Stimulated activated CD4-positive, alpha-beta T cell treated with anti-CD3 and anti-CD28 coated beads, Interleukin-15, amount 100 ng/mL, for 48 hours (primary cell): ENCODE results near the gene CAMK1D.
"Not testable (repeated sequence)": the region's sequence is repeated elsewhere in the genome, so short reads cannot be mapped to it uniquely, and the experiment has no call there.

Source experiments
- DNase-seq, 2 donors: peaks; one replicate each; pipeline ENCODE4 v3.0.0-alpha.2; 2020; ENCODE audit warnings: low read depth in 2 of 2

The CAMK1D gene

DNA sequence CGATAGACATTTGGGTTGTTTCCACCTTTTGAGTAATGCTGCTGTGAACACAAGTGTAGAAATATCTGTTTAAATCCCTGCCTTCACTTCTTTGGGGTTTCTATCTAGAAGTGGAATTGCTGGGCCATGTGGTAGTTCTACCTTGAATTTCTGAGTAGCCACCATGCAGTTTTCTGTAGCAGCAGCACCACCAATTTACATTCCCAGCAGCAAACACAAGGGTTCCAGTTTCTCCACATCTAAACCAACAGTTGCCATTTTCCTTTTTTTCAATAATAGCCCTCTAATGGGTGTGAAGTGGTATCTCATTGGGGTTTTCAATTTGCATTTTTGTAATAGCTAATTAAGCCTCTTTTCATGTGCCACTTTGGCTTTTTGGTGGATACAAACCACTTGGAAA is 442.4 kb downstream of the CAMK1D start:
- no peak for DNase-seq

DNA sequence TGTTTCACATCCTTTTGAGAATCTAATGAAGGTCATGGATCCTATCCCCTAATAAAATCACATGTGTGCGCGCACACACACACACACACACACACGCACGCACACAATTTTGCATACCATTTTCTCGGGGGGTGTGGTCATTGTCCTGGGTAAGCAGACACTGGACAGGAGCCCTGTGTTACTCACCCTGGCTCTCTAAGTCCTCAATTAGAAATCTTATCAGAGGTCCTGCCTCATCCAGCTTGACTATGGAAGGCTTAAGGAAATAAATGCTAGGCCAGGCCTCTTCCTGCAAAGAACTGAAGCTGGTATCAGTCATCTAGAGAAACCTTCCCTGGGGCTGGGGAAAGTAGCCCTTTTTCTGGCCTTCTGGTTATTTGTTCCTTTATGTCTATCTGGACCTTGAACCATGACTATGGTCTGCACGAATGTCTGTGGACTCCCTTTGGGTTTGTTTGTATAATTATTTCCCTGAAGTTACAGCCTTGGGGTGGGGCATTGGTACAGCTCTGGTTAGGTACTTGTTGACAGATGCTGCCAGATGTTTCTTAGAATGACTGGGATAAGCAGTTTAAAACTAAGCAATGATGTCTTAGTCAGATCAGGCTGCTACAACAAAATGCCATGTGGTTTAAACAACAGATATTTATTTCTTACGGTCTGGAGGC is 443.7 kb downstream of the CAMK1D start:
- no peak for DNase-seq

DNA sequence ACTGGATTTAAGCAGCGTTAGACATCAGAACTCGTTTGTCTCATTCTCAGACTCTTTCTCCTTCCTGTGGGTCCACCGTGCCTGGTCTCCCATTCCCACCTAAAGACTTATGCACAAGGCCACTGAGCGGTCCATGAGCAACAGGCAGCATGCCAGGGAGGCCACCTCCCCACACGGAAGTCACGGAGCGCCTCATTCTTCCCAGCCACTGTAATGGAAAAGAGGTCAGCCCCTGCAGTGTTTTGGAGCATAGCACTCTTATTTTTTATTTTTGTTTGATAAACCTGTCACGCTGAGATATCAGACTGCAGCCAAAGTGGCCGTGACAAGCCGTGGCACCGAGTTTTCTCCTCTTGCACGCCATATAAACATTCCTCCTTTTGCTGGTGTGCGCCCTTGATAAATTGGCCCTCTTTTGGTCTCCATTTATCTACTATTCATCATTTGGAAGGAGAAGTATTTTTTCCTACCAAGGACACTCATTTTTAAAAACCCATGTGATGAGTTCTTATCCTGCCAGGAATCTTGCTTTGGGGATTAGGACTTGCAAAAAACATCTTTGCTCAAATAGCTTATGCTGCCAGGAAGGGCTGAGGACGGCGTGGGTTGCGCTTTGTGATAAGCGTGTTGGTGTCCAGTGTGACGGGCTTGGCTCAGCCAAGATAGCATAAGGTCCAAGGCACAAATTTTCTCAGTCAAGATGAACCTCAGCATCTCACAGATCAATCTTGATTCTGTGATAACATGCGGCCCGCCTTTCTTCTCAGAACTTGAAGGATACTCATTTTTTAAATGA is 446.2 kb downstream of the CAMK1D start:
- DNase-seq: no peak

DNA sequence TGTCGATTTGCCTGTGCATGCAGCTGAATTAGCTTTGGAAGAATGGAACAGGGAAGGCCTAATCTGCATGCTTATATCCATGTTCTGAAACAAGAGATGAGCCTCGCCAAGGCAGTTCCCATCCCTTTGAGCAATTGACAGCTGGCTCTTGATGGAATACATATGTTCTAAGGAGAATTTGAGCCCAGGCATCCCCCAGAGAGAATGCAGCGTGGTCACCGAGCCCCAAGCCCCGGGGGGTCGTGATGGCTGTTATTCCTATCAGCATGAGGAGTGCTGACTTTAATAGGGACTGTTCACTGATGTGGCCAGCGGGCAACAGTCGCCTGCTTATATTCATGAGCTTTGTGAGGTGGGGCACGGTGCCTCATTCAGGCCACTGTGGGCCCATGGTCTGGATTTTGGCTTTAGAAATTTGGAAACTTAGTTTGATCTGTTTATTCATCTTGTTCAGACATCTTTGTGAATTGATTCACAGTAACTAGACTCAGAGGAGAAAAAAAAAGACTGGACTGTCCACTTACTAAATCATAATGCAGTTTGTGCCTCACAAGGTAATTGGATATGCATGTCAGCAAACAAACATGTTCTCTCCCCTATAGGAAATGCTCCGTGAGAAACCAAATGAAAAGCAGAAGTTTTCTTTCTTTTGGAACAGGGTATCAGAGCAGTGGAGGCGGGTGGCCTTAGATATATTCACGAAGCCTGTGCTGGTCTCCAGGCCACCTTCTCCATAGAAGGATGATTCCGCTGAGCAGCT is 447.2 kb downstream of the CAMK1D start:
- DNase-seq: no peak

DNA sequence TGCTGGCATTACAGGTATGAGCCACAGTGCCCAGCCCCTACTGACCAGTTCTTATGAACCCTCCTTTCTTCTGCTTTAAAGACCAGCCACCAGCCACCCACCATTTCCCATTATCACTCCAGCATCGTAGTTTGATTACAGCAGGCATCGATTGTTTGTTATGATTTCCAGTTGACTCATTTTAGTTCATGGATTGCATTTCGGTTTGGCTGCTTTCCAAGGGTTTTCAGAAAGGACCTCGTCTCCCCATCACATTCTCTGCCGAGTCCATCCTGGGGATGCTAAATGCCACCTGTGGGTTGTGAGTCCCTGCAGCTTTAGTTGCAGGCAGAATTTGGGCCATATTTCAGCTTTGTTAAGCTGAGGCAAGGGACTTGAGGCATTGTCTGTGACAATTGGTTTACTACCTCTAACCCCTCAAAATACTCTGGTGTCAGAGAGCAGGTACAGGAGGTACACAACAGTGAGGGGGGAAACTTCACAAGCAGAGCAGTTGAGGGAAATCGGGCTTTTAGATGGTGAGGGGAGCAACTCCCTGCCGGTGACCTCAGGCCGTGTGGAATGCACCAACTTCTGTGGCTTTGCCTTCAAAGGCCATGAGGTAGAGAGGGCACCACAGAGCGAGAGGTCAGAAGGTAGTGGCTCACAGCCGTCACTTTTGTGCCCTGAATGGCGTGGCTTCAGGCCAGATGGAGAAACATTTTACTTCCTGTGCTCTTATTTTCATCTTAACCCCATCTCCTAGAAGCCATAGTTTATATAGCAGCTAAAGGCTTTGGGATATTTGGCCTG is 448.3 kb downstream of the CAMK1D start:
- no peak for DNase-seq

DNA sequence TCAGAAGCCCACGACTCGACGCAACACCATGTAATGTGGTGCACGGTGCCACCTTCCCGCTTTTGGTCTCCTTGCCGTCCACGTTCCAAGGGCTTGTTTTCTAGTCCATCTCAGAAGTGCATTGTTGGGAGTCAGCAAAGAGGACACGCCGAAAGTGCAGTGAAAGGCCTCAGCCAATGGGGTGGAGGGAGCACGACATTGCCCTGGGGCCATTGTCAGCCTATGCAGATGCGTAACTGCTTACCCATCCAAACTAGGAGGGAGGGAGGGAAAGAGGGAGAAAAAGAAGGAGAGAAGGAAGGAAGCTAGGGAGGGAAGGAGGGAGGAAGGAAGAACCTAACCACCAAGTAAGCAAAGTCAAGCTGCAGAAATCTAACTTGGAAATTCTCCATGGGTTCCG is 449.8 kb downstream of the CAMK1D start:
- DNase-seq: no peak

DNA sequence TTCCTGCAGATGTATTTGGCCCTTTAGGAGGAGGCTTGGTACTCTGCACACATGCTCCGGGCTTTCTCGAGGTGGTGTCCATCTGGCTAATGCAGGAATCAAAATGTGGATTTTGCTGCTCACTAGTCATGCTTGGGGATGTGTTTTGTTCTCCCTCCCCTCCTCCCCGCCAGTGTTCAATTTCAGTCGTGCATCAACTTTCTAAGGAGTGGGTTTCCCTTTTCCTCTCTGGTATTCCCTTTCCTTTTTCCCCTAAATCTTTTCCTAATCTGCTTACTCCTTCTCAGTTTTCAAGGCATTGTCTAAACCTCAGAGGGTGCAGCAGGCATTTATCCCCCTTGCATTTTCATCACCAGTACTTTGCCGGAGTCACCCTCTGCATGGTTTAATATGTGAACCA is 450.4 kb downstream of the CAMK1D start:
- no peak for DNase-seq

DNA sequence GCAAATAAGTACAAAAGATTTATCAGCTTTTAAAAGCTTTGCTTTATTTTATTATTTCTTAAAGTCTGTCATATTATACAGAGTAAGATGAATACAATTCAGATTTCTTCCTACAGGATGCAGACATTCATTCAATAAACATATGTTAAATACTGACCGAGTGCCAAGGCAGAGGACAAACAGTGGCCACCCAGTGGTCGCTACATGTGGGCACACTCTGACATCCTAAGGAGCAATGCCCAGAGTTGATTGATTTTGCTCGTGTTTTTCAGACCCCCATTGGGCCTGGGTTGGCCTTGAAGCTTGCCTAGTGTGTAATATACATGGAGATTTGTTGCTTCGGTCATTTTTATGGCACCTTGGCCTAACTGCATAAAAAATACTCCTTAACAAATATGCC is 451.0 kb downstream of the CAMK1D start:
- no peak for DNase-seq

DNA sequence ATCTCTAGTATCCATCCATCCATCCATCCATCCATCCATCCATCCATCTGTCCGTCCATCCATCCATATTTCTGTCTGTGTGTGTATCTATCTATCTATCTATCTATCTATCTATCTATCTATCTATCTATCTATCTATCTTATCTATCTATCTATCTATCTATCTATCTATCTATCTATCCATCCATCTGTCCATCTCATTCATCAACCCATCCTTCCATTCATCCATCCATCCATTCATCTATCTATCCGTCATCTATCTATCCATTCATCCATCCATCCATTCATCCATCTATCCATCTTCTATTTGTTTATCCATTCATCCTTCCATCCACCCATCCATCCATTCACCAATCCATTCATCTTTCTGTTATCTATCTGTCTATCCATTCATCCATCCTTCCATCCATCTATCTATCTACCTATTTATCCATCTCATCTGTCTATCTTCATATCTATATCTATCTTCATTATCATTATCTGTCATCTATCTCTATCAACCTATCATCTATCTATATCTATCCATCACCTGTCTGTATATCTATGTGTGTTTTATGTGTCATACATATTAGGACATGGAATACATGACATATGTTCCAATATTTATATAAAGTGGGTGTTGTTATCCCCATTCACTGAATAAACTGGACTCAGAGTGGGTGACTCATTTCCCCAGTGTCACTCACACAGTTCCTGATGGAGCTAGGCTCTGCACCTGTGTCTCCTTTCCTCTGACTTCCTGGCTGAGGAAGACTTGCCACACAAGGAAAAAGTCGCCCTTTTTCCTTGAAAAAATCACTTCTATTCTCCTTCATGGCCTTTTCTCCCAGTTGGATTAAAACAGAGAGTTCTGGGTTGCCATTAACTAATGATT is 452.1 kb downstream of the CAMK1D start:
- no peak for DNase-seq

DNA sequence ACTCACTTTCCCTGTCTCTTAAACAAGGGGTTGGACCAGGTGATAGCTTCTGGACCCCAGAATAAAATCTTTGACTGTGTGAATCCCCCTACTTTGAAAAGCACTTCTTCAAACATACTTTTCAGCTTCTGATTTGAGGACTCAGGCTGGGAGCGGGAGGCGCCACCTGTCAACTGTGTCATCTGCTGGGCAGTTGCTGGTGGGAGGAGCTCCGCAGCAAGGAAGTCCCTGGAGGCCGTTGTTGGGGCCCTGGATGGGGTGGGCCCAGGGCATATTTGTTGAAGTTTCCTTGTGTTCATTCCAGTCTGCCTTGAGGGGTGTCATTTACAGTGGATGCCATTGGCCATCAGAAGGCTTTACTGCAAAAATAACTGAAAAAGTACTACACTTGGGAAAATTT is 454.4 kb downstream of the CAMK1D start:
- no peak for DNase-seq

DNA sequence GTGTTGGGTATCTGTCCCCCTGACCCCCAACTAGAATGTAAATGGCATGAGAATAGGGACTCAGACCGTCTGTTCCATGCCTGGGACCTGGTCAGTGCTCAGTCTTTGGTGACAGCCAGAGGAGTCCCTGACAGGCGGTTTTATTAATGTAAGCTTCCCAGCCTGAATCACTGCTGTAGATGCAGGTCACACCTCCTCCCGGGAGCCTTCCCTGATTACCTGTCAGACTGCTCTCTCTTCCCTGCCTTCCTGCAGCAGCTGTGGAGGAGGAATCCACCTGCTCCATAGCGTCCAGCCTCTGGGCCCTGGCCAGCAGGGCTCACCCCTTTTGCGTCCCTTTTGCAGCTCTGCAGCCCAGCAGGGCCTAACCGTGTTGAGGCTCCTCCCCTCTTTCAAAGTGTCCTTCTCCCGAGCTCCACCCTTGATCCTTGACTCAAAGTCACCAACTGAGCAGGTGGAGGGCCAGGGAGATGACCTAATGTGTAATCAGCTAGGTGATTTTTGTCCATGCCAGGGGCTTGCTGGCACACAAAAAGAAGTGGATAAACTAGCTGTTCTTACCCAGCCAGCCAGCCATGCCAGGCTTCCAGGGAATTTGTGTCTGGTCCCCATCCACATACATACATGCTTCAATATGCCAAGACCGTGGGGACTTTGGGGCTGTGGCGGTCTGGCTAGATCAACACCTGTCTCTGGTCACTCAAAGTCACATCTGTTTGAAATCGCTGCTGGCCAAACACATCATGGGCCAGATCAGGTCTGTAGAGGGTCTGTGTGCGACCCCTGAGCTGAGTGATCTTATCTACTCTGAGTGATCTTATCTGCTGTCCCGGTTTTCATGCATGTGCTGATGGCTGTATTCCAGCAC is 457.1 kb downstream of the CAMK1D start:
- no peak for DNase-seq

DNA sequence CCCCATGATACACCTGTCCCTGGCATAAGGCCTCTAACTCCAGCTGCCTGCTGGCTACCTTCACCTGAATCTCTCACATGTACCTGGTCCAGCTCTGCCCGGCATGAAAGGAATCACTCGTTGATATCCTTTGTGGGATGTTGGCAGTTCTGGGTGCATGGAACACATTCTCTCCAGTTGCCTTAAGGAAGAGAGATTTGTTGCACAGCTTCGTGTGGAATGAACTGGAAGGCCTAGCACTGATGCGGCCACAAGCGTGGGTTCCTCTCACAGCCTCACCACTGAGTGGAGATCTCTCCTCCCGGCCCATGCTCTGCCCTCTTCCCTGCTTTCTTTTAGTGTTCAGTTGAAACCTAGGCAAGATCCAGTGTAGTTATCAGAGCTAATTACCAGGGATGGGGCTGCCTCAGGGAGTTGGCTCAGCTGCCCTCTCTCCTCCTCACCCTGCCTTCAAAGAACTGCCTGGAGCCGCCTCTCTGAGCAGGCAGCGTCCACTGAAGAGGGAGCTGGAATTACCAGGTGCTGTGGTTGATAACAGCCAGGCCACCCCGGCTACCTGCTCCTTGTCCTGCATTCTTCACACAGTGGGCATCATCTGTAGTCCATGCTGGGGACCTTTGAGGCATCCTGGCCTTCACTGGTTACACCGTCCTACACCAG is 457.9 kb downstream of the CAMK1D start:
- no peak for DNase-seq

DNA sequence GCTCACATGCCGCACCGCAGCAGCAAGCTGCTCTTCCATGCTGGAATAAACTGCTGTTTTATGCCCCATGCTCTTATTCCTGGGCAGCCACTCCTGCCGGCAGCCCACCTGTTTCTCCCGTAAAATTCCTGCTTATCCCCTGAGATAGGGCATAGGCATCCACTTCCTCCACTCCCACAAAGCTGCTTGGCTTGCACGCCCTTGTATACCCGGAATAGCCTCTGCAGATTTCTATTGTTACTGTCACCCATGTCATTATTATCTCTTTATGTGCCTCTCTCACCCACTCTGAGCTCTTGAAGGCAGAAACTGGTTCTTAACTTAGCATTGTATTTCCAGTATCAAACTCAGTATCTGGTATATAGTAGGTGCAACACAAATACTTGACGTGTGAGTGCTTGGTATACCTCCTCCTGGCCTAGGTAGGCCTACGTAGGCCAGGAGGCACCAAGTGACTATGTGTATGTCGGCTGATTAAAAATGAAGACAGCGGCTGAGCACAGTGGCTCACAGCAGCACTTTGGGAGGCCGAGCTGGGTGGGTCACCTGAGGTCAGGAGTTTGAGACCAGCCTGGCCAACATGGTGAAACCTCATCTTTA is 458.8 kb downstream of the CAMK1D start:
- DNase-seq: no peak

DNA sequence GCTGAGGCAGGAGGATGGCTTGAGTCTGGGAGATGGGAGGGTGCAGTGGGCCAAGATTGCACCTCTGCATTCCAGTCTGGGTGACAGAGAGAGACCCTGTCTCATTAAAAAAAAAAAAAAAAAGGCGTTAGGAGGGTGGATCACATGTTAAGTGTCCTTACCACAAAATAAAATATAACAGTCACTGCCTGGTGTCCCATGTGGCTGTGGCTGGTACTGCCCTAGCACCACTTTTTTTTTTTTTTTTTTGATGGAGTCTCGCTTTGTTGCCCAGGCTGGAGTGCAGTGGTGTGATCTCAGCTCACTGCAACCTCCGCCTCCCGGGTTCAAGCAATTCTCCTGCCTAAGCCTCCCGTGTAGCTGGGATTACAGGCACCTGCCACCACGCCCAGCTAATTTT is 460.7 kb downstream of the CAMK1D start:
- DNase-seq: not testable (repeated sequence)

DNA sequence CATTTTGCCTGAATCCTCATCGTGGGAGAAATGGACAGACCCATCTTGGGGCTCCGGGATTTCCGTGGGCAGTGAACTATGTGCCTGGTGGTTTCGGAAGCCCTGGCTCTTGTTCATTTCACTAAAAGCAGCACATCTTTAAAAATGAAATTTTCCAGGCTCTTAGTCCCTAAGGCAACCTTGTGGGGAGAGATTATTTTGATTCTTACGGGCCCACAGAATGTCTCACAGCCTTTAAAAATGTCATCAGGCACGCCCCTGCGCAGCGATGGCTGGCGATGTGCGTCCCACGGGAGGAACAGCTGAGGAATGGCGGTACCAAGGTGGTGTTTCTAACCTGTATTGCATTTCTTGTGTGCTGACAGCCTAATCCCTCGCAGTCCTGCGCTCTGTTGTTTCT is 462.5 kb downstream of the CAMK1D start:
- DNase-seq: no peak

DNA sequence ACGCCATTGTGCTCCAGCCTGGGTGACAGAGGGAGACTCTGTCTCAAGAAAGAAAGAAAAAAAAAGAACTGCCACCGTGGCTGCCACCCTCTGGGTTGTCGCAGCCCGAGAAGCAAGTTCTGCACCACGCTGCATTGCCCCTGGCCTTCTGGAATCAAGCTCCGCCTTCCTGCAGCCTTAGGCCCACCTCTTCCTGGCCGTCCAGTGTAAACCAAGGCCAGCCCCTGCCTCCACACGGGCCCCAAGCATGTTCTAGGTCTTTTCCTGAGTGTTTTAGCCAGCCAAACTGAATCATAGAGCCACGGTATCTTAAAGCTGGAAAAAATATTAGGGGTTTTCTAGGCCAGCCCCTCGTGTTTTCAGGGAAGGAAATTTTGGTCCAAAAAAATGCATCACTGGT is 463.2 kb downstream of the CAMK1D start:
- DNase-seq: no peak

DNA sequence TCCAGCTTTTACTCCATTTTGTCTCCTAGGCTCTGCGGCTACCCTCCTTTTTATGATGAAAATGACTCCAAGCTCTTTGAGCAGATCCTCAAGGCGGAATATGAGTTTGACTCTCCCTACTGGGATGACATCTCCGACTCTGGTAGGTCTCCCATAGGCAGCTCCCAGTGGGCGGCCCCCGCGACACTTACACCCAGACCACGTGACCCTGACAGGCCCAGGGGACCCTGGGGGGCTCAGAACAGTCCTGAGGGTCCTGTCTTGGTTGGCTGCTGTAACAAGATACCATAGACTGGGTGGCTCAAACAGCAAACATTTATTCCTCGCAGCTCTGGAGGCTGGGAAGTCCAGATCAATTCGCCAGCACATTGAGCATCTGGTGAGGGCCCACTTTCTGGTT is 464.8 kb downstream of the CAMK1D start:
- no peak for DNase-seq

DNA sequence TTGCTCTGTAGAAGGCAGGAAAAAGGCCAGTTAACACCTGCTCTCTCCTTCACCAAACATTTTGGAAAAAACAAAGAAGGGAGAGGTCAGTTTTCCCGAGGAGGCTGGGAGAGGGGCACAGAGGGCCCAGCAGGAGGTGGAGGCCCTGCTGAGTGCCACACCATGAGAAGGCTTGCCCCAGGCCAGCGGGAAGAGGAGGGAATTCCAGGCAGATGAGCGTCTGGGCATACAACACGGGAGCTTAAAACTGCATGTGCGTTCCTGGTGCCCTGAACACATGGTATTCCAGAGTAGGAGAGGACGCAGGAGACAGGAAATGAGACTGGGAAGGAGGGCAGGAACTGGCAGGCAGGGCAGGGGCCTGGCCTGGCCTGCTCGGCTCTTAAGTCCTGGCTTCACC is 469.7 kb downstream of the CAMK1D start:
- DNase-seq: no peak

DNA sequence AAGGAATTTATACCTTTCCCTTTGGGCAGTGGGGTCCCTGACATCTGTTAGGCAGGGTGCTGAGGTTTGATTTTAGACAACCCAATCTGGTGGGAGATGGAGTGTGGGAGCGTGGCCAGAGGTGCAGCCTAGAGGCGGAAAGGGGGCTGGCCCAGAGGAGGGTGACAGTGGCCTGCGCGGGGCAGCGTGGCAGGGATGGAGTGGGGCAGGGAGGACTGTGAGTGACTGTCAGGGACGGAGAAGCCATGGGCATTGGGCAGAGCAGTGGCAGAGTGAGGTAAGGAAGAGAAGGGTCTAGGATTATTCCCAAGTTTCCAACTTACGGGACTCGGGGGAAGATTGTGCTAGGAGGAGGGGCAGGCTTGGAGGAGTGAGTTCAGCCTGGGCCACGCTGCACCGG is 470.3 kb downstream of the CAMK1D start:
- no peak for DNase-seq
